Ovary (tissue), 9 donors: ENCODE results near the gene LPAR5. TPM values are rescaled to one million over a fixed set of nuclear protein-coding genes. Genes with fewer than 3 reads are reported as not detected.

ENCODE experiments used
- DNase-seq, 5 donors: peaks; one replicate each; pipeline ENCODE4 v3.0.0-alpha.2; 2019 to 2020
- H3K27ac ChIP-seq, 2 donors: fragments of 200-600 bp; one replicate each; pipeline versions ENCODE4 v1.5.1 to v1.8.0; 2019 to 2022
- H3K27me3 ChIP-seq: fragments of 200-600 bp; one replicate; pipeline ENCODE4 v1.8.0; 2022
- H3K36me3 ChIP-seq: fragments of 200-600 bp; sonication (generic); one replicate; pipeline ENCODE4 v1.5.1; 2019
- H3K4me1 ChIP-seq: one replicate; pipeline ENCODE4 v1.8.1; 2013; ENCODE audit warnings: mild to moderate bottlenecking, moderate library complexity; ENCODE audit not compliant: insufficient read depth
- H3K4me3 ChIP-seq: fragments of 200-600 bp; sonication (generic); one replicate; pipeline ENCODE4 v1.5.1; 2017
- H3K9me3 ChIP-seq, 2 donors: fragments of 200-600 bp in 1 of 2; sonication (generic) in 1 of 2; one replicate each; pipeline versions ENCODE4 v1.5.1 to v1.8.1; 2013 to 2019; ENCODE audit warnings: mild to moderate bottlenecking in 1 of 2, moderate library complexity in 1 of 2
- CTCF ChIP-seq, 3 donors: fragments of 450-650 bp in 2 of 3; fragments of 200-600 bp in 1 of 3; IDR thresholded peaks; one replicate each; pipeline versions ENCODE4 v1.5.1 to v1.8.0; 2016 to 2022; ENCODE audit warnings: antibody characterized with exemption in 3 of 3, mild to moderate bottlenecking in 1 of 3
- EP300 ChIP-seq: sonication (generic); formaldehyde crosslinking; IDR thresholded peaks from one replicate; pipeline ENCODE4 v1.6.1; 2017; ENCODE audit warnings: antibody characterized with exemption
- POLR2A ChIP-seq: fragments of 450-650 bp; IDR thresholded peaks from one replicate; pipeline ENCODE4 v1.6.1; 2017; ENCODE audit warnings: antibody characterized with exemption, mild to moderate bottlenecking, moderate library complexity
- WGBS, 3 donors: extraction: QIAGEN DNeasy Blood & Tissue Kit in 1 of 3; methylation state at CpG; one replicate each; pipeline versions ENCODE4 v1.1.5 to v1.1.7; 2013 to 2017; 5-methylcytosine and 5-hydroxymethylcytosine counted together
- intact Hi-C, 4 donors: fragments of 100-400 bp; cut with DNase I; formaldehyde crosslinking; loops; one replicate each; pipeline versions ENCODE4 v1.11.0 to v1.15.1; 2022 to 2023
- polyA plus RNA-seq, 2 donors: library from polyadenylated mRNA; stranded (reverse); fragments of 200-250 nt in 1 of 2; fragments of 350-450 nt in 1 of 2; fragmentation: Illumina TruSeq in 1 of 2; extraction: RNeasy Lipid Tissue Mini Kit (QIAGEN cat#74804) in 1 of 2; gene quantifications; one replicate each; pipeline ENCODE4 v1.2.3, GENCODE V29; 2013 to 2014
- total RNA-seq, 7 donors: library from RNA; depleted of rRNA in 2 of 7; stranded (reverse); fragments of >200 nt in 2 of 7; fragmentation: NEBNext Ultra II Directional in 3 of 7; extraction: Animal tissue kit (Norgen Biotek cat#: 25700) in 3 of 7; gene quantifications; one replicate each; pipeline versions ENCODE4 v1.1.0 to v1.2.4, GENCODE V29; 2016 to 2023
- donor health status: DM: no; HTN: no; CAD: no; lungs with moderate emphysema.
- donor health status: DM: no; HTN: no; CAD: no.
- donor health status: Bipolar disorder and iron deficiency.
- donor health status: DM: yes; HTN: yes; CAD: no.
- donor health status: DM: no; HTN: no; CAD: no.
- donor health status: DM: yes; HTN: yes; CAD: no.

Gene LPAR5
- total and polyA plus RNA-seq, 9 donors = 0.57 to 2.6 (median 1.3) TPM

DNA sequence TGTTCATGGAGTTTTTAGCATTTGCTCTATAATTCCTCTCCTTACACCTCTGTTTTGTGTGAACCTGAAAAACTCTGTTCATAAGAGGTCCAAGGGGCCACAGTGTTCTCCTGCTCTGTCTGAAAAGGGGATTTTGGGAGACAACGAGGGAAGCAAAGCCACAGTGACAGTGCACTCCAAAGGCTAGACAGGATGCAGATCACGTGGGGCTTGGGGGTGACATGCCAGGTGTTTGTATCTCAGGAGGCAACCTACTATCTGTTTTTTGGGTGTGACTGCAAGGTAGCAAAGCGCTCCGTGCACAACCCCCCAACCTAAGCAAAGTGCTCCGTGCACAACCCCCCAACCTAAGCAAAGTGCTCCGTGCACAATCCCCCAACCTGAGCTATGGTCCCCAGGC is 23.5 kb downstream of the LPAR5 start:
- 57 to 74% (median 64%) methylated on average over 6 of the region's 6 CpGs for WGBS, 3 donors
- TF ChIP-seq EP300 = no peak
- no peak for TF ChIP-seq POLR2A
- TF ChIP-seq CTCF (IDR thresholded peaks at IDR 0.05) = no peak
- H3K4me3 ChIP-seq = no peak overlapping the region
- no peaks in the 10 kb centered on the region for H3K9me3 ChIP-seq
- peak overlapping the region; percentile 92 to 93 for H3K27ac ChIP-seq
- no peaks in the 10 kb centered on the region for H3K36me3 ChIP-seq
- H3K27me3 ChIP-seq = no peaks in the 10 kb centered on the region
- intact Hi-C loops = loop anchor here in 2 of 4 donors (10.0 kb wide), 2 partner anchors 53 to 73 kb away; partner anchors contain the start of genes ING4 (in 1 of the 2) and ZNF384 (in 1 of the 2)
- H3K4me1 ChIP-seq = peaks cover 4% of the 10 kb centered on the region
- peak in 2 of 5 donors; percentile 45 to 48 for DNase-seq

GRCh38 chr12:6608592-6609281 is 27.0 kb downstream of the LPAR5 start:
- 43 to 48% (median 47%) methylated on average over 8 of the region's 8 CpGs for WGBS, 3 donors
- Histone ChIP-seq H3K9me3 (no peaks in the 10 kb centered on the region), H3K4me3 (no peak overlapping the region), H3K4me1 (peaks cover 21% of the 10 kb centered on the region), H3K36me3 (no peaks in the 10 kb centered on the region), H3K27ac (peak overlapping the region in 1 of 2 donors; percentile 89), H3K27me3 (no peaks in the 10 kb centered on the region)
- intact Hi-C loops = no loop called here
- TF ChIP-seq POLR2A = no peak
- DNase-seq = peak; percentile 35 to 73 (median 68)

DNA sequence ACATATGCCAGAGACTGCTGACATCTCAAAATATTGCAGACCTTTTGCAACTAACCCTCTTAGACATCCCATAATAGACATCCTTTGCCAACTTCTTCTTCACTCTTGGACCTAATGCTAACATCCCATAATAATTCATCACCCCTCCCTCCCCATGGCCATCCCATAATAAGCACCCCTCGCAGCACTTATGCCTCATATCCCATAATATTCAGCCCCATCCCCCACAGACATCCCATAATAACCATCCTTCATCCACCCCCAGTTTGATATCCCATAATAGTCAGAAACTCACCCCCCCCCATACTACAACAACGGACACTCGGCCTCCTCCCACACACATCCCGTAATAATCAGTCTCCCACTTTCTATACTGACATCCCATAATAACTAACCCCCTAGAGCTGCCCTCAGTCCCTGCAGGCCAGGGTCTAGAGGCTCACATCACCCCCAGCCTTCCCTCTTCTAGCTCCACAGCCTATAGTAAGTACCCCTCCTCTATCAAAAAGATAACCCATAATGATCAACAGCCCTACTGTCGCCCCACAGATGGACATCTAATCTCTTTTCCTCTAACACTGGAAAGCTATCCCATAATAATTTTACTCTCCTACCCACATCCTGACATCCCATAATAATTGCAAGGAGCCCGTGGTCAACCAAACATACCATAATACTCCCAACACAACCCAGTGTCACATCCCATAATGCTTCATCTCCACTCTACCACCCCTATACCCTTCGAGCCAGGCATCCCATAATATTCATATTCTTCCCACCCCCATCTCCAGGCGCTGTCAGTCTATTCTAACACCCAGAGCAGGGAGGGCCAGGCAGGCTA is 27.8 kb downstream of the LPAR5 start:
- Histone ChIP-seq H3K4me3 (no peak overlapping the region), H3K9me3 (no peaks in the 10 kb centered on the region), H3K36me3 (no peaks in the 10 kb centered on the region), H3K4me1 (peaks cover 25% of the 10 kb centered on the region), H3K27ac (peak overlapping the region; percentile 75 to 89), H3K27me3 (no peaks in the 10 kb centered on the region)
- TF ChIP-seq CTCF (IDR thresholded peaks at IDR 0.05) (peak in 1 of 3 donors; percentile 11), POLR2A (no peak)
- intact Hi-C loops = no loop called here
- peak; percentile 61 to 84 (median 71) for DNase-seq
- 4 to 7% (median 5%) methylated on average over 8 of the region's 8 CpGs for WGBS, 3 donors

DNA sequence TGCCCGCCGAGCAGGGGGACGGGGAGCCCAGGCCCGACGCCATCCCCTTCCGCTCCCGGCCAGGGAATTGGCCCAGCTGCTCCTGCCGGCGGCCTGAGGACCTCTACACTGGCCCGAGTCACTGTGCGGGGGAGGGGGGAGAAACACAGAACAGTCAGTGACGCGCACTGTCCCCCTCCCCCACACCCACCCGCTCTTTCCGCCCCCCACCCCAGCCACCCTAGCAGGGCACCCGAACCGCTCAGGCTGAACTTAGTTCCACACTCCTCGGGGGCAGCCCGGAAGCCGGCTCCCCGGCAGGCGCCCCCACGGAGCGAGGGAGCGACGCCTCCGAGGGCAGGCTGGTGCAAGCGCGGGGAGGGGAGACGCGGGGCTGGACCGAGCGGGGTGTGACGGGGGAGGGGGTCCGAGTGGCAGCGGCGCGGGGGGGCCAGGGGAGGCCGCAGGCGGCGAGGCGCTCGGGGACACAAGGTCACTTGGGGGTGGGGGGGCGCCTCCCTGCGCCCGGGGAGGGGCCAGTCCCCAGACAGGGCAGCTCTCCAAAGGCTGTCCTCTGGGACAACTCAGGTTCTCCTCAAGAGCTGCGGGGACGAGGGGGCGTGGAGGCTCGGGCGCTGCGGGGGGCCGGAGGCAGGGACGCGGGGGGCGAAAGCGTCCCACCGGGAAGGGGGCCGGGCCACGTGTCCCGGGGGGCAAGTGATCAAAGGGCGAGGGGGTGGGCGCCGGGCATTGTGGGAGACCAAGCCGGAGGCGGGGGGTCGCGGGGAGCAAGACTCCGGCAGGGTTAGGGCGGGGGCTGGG is 29.2 kb downstream of the LPAR5 start:
- intact Hi-C loops = no loop called here
- no peaks in the 10 kb centered on the region for H3K9me3 ChIP-seq
- no peaks in the 10 kb centered on the region for H3K27me3 ChIP-seq
- no peaks in the 10 kb centered on the region for H3K36me3 ChIP-seq
- peak; percentile 80 to 87 (median 84) for DNase-seq
- no peak for TF ChIP-seq POLR2A
- TF ChIP-seq EP300 = no peak
- TF ChIP-seq CTCF (IDR thresholded peaks at IDR 0.05) = no peak
- peak overlapping the region; percentile 98 for H3K4me3 ChIP-seq
- WGBS, 3 donors = 0 to 4% (median 1%) methylated on average over 20 to 70 of the region's 70 CpGs
- peaks cover 23% of the 10 kb centered on the region for H3K4me1 ChIP-seq
- H3K27ac ChIP-seq = peak overlapping the region; percentile 93 to 97
